ENCODE data around the gene ABHD10.
A peak's percentile ranks its signal among the peaks of the same experiment; 100 is the strongest.

Gene ABHD10

GRCh38 chr3:111978583-111979433 is at the start of gene ABHD10:
Gene ABHD10, plus strand, starts transcription at chr3:111979026. Its CDS starts 36 bp downstream, at chr3:111979062.
- Mint-ChIP-seq H3K27me3 (peaks cover 3% of the 10 kb centered on the region), H3K27ac (peak within 1 kb of the TSS; percentile 86), H3K9me3 (no peaks in the 10 kb centered on the region), H3K4me1 (peaks cover 11% of the 10 kb centered on the region), H3K36me3 (peaks cover 2% of the 10 kb centered on the region), H3K4me3 (peak within 1 kb of the TSS; percentile 93)
- ATAC-seq (ENCODE audit: low read depth) (peak; percentile 84), DNase-seq (ENCODE audit: low spot score in 2 of 2) (peak; percentile 84 to 87)

- no peaks in the 10 kb centered on the region for H3K36me3 Mint-ChIP-seq
- H3K4me1 Mint-ChIP-seq: no peaks in the 10 kb centered on the region
- DNase-seq (ENCODE audit: low spot score in 2 of 2): no peak
- H3K27ac Mint-ChIP-seq: no peak overlapping the region
- H3K27me3 Mint-ChIP-seq: no peaks in the 10 kb centered on the region
- ATAC-seq (ENCODE audit: low read depth): no peak
- no peak overlapping the region for H3K4me3 Mint-ChIP-seq
- H3K9me3 Mint-ChIP-seq: no peaks in the 10 kb centered on the region
Measured at GRCh38 chr3:111929484-111929883, 49.3 kb upstream of the ABHD10 start.

GRCh38 chr3:111932946-111933345 is 45.9 kb upstream of the ABHD10 start:
- Mint-ChIP-seq H3K27me3 (no peaks in the 10 kb centered on the region), H3K9me3 (no peaks in the 10 kb centered on the region), H3K27ac (no peak overlapping the region), H3K36me3 (no peaks in the 10 kb centered on the region), H3K4me3 (no peak overlapping the region), H3K4me1 (no peaks in the 10 kb centered on the region)
- DNase-seq (ENCODE audit: low spot score in 2 of 2) (no peak), ATAC-seq (ENCODE audit: low read depth) (no peak)

GRCh38 chr3:111936191-111936841 is 42.5 kb upstream of the ABHD10 start:
- DNase-seq (ENCODE audit: low spot score in 2 of 2) (no peak), ATAC-seq (ENCODE audit: low read depth) (no peak)
- H3K27ac Mint-ChIP-seq: no peak overlapping the region
- no peaks in the 10 kb centered on the region for H3K4me1 Mint-ChIP-seq
- H3K27me3 Mint-ChIP-seq: no peaks in the 10 kb centered on the region
- no peak overlapping the region for H3K4me3 Mint-ChIP-seq
- no peaks in the 10 kb centered on the region for H3K9me3 Mint-ChIP-seq
- peaks cover 2% of the 10 kb centered on the region for H3K36me3 Mint-ChIP-seq

- Mint-ChIP-seq H3K4me1 (no peaks in the 10 kb centered on the region), H3K36me3 (peaks cover 3% of the 10 kb centered on the region), H3K27me3 (no peaks in the 10 kb centered on the region), H3K27ac (no peak overlapping the region), H3K4me3 (no peak overlapping the region), H3K9me3 (no peaks in the 10 kb centered on the region)
- DNase-seq (ENCODE audit: low spot score in 2 of 2): no peak
- no peak for ATAC-seq (ENCODE audit: low read depth)
Measured at GRCh38 chr3:111936967-111937366, 41.9 kb upstream of the ABHD10 start.

- Mint-ChIP-seq H3K36me3 (peaks cover 3% of the 10 kb centered on the region), H3K27me3 (no peaks in the 10 kb centered on the region)
Measured at GRCh38 chr3:111937871-111938270, 41.0 kb upstream of the ABHD10 start.

GRCh38 chr3:111939873-111940272 is 39.0 kb upstream of the ABHD10 start:
- ATAC-seq (ENCODE audit: low read depth) (no peak), DNase-seq (ENCODE audit: low spot score in 2 of 2) (no peak)
- no peaks in the 10 kb centered on the region for H3K27me3 Mint-ChIP-seq
- no peak overlapping the region for H3K27ac Mint-ChIP-seq
- no peak overlapping the region for H3K4me3 Mint-ChIP-seq
- peaks cover 3% of the 10 kb centered on the region for H3K36me3 Mint-ChIP-seq
- no peaks in the 10 kb centered on the region for H3K4me1 Mint-ChIP-seq
- no peaks in the 10 kb centered on the region for H3K9me3 Mint-ChIP-seq

More at GRCh38 chr3:111937871-111938270, 41.0 kb upstream of the ABHD10 start:
- no peaks in the 10 kb centered on the region for H3K4me1 Mint-ChIP-seq
- H3K4me3 Mint-ChIP-seq: no peak overlapping the region
- DNase-seq (ENCODE audit: low spot score in 2 of 2) (no peak), ATAC-seq (ENCODE audit: low read depth) (no peak)
- no peak overlapping the region for H3K27ac Mint-ChIP-seq
- H3K9me3 Mint-ChIP-seq: no peaks in the 10 kb centered on the region

- H3K9me3 Mint-ChIP-seq: no peaks in the 10 kb centered on the region
- peaks cover 4% of the 10 kb centered on the region for H3K27me3 Mint-ChIP-seq
- H3K36me3 Mint-ChIP-seq: peaks cover 3% of the 10 kb centered on the region
- no peak overlapping the region for H3K27ac Mint-ChIP-seq
- H3K4me3 Mint-ChIP-seq: no peak overlapping the region
- no peaks in the 10 kb centered on the region for H3K4me1 Mint-ChIP-seq
- DNase-seq (ENCODE audit: low spot score in 2 of 2) (no peak), ATAC-seq (ENCODE audit: low read depth) (no peak)
Measured at GRCh38 chr3:111943533-111943932, 35.3 kb upstream of the ABHD10 start.

- H3K9me3 Mint-ChIP-seq: no peaks in the 10 kb centered on the region
- peaks cover 5% of the 10 kb centered on the region for H3K27me3 Mint-ChIP-seq
- no peak for DNase-seq (ENCODE audit: low spot score in 2 of 2)
- H3K4me3 Mint-ChIP-seq: no peak overlapping the region
- no peak overlapping the region for H3K27ac Mint-ChIP-seq
- no peaks in the 10 kb centered on the region for H3K4me1 Mint-ChIP-seq
- no peak for ATAC-seq (ENCODE audit: low read depth)
- H3K36me3 Mint-ChIP-seq: peaks cover 3% of the 10 kb centered on the region
Measured at GRCh38 chr3:111944372-111944771, 34.5 kb upstream of the ABHD10 start.

GRCh38 chr3:111947231-111947630 is 31.6 kb upstream of the ABHD10 start:
- Mint-ChIP-seq H3K36me3 (no peaks in the 10 kb centered on the region), H3K9me3 (no peaks in the 10 kb centered on the region), H3K4me1 (no peaks in the 10 kb centered on the region), H3K27ac (no peak overlapping the region), H3K4me3 (no peak overlapping the region), H3K27me3 (peaks cover 8% of the 10 kb centered on the region)
- no peak for ATAC-seq (ENCODE audit: low read depth)
- no peak for DNase-seq (ENCODE audit: low spot score in 2 of 2)

GRCh38 chr3:111948786-111949185 is 30.0 kb upstream of the ABHD10 start:
- H3K27ac Mint-ChIP-seq: no peak overlapping the region
- no peaks in the 10 kb centered on the region for H3K4me1 Mint-ChIP-seq
- no peaks in the 10 kb centered on the region for H3K36me3 Mint-ChIP-seq
- H3K9me3 Mint-ChIP-seq: no peaks in the 10 kb centered on the region
- DNase-seq (ENCODE audit: low spot score in 2 of 2) (no peak), ATAC-seq (ENCODE audit: low read depth) (no peak)
- H3K4me3 Mint-ChIP-seq: no peak overlapping the region
- peaks cover 8% of the 10 kb centered on the region for H3K27me3 Mint-ChIP-seq

GRCh38 chr3:111949712-111950111 is 29.1 kb upstream of the ABHD10 start:
- no peaks in the 10 kb centered on the region for H3K4me1 Mint-ChIP-seq
- no peak overlapping the region for H3K27ac Mint-ChIP-seq
- no peaks in the 10 kb centered on the region for H3K36me3 Mint-ChIP-seq
- no peaks in the 10 kb centered on the region for H3K9me3 Mint-ChIP-seq
- no peak for DNase-seq (ENCODE audit: low spot score in 2 of 2)
- no peak for ATAC-seq (ENCODE audit: low read depth)
- peaks cover 8% of the 10 kb centered on the region for H3K27me3 Mint-ChIP-seq
- H3K4me3 Mint-ChIP-seq: no peak overlapping the region

GRCh38 chr3:111951032-111951431 is 27.8 kb upstream of the ABHD10 start:
- DNase-seq (ENCODE audit: low spot score in 2 of 2) (no peak), ATAC-seq (ENCODE audit: low read depth) (no peak)
- Mint-ChIP-seq H3K27me3 (peaks cover 8% of the 10 kb centered on the region), H3K36me3 (no peaks in the 10 kb centered on the region), H3K4me1 (no peaks in the 10 kb centered on the region), H3K27ac (no peak overlapping the region), H3K4me3 (no peak overlapping the region), H3K9me3 (no peaks in the 10 kb centered on the region)

- Mint-ChIP-seq H3K36me3 (no peaks in the 10 kb centered on the region), H3K27ac (no peak overlapping the region), H3K27me3 (peaks cover 4% of the 10 kb centered on the region), H3K4me3 (no peak overlapping the region), H3K4me1 (no peaks in the 10 kb centered on the region), H3K9me3 (no peaks in the 10 kb centered on the region)
- DNase-seq (ENCODE audit: low spot score in 2 of 2) (no peak), ATAC-seq (ENCODE audit: low read depth) (no peak)
Measured at GRCh38 chr3:111952086-111952485, 26.7 kb upstream of the ABHD10 start.

Measured in memory B cell (primary cell).